GM21529 (cell line): ENCODE data around the gene PISD.
A peak's percentile ranks its signal among the peaks of the same experiment; 100 is the strongest.

Experiments used
- ATAC-seq: cut with Tn5 transposase; IDR thresholded peaks from one replicate; pipeline ENCODE4 v1.9.1; 2021; ENCODE audit not compliant: unreplicated experiment

Gene PISD

DNA sequence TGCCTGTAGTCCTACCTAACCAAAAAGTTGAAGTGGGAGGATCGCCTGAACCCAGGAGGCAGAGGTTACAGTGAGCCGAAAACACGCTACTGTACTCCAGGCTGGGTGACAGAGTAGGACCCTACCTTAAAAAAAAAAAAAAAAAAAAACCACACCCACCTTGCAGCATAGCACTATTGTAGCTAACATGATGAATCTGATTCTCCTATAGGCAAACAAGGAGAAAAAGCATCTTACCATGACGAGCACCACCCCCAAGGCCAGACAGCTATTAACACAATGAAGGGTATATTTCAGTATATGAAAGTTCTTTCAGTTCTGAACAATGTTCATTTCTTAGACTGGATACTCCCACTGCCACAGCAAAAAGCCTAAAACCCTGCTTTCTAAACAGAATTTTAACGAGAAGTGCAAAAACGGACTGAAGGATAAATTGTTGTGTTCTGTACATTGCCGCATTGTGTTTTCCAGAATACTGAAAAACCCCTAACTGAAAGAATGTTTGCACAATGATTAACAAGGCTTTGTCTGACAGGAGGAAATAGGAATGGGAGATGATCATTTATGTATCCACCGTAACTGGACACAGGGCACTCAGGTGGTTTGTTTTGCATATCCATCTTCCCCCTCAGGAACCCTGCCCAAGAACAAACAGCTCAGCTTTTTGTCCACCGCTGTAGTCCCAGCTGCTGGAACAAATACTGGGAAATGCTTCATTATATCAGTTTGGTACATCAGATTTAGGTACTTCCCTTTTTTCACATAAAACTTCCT, 8.9 kb downstream of the PISD start:
- ATAC-seq = no peak

DNA sequence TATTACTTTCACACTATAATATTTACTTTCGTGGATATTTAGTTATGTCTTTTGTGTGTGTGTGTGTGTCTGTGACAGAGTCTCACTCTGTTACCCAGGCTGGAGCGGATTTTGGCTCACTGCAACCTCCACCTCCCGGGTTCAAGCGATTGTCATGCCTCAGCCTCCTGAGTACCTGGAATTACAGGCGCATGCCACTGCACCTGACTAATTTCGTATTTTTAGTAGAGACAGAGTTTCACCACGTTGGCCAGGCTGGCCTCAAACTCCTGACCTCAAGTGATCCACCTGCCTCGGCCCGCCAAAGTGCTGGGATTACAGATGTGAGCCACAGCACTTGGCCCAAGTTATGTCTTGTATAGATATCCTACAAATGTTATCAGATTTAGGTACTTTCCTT, 9.9 kb downstream of the PISD start:
- no peak for ATAC-seq

- no peak for ATAC-seq
These were observed 10.4 kb downstream of the PISD start for GRCh38 chr22:31651664-31652063.

GRCh38 chr22:31650391-31650790, 11.6 kb downstream of the PISD start:
- no peak for ATAC-seq

GRCh38 chr22:31647523-31648320, 14.3 kb downstream of the PISD start:
- no peak for ATAC-seq

DNA sequence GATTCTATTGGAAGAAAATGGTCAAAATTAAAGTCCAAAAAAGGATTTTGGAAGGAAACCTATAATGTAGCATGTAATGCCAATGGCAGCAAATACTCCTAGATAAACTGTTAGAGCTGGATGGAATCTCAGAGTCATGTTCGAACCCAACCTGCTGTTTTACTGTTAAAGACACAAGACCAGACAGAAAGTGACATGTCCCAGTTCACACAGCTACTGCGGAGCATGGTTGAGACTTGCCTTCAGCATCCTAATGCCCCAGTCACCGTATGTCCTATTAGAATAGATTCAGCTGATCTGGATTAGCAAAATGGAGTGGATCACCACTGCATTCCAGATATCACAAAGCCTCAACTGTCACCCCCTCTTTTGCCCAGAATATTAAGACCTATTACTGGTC, 14.9 kb downstream of the PISD start:
- no peak for ATAC-seq

DNA sequence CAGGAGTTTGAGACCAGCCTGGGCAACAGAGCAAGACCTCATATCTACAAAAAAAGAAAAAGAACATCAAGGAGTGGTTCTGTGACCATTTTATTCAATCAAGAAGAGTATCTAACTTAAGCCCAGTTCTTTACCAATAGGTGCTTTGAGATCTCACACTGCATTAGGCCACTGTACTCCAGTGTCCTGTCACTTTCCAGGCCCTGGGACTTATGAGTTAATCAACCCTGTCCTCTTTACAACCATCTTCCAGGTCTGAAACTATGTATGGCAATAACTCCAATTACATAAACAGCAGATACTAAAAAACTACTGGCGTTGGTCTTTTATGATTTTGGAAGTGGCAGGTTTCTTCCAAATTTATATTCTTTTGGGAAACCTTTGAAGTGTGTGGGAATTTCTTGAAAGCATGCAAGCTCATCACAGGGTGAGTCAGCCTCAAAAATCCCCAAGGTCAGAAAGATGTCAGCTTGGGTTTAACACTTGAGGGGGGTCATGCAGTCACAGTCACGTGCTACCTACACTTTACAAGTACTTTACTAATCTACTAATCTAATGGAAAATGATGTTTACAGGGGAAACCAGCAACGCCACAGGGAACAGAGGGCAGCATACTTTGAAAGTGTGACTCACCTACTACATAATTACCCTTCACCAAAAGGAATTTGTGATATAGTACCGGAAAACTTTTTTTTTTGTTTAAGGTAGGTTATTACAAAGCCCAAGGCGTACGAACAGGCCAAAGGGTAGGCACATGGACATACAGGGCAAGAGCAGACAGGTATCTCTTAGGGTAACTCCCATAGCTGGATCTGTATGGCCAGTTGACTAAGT, 15.6 kb downstream of the PISD start:
- peak; percentile 45 for ATAC-seq

DNA sequence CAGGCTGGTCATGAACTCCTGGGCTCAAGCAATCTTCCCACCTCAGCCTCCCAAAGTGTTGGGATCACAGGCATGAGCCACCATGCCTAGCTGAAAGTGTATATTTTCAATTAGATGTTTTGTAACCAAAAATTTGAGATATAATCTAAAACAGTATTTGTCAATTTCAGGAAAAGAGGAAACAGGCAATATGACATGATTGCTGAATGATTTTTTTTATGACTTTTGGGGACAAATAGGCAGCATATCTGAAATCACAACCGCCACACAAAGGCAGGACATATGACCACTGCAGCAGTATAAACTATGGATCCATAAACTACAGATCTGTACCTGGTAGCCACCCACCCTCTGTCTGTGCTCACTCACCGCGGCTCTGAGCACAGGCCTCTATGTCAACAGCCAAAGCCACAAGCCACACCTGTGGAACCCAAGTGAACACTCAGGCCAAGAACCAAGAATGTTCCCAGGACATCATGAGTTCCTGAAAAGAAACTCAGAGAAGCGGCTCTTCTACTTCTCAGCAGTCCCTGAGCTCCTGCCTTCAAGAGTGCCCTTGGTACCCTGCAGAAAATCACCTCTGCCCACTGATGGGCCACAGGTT, 22.5 kb downstream of the PISD start:
- no peak for ATAC-seq

DNA sequence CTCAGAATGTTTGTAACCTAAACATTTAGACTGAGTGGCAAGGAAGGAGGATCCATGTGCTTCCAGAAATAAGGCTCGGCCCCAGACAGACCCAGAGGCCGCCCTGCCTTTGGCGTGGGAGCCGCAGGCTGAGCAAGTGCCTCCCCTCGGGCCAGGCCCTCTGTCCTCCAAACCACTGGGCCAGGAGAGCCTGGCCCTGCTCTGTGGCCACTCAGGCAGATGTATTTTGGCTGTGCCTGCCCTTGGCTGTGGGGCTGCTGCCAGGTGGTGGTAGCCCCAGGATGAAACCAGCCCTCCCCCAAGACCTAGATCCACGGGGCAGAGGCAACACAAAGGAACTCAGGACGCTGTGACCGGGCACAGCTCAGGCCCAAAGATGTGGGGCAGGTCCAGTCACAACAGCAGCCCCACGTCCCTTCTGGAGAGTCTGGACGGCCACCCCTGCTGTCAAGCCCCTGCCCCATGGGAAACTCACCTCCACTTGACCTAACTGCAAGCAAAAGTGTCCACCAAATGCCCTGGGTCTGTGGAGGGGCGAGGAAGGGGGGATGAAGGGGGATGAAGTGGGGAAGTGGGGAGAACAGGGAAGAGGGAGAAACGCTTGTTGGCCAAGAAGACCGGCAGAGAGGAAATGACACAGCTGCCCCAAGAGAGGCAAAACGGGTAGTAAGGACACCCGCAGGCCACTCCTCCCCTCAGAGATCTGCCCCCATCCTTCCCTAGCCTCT, 24.0 kb downstream of the PISD start:
- no peak for ATAC-seq

- peak; percentile 53 for ATAC-seq
These were observed 24.5 kb downstream of the PISD start for GRCh38 chr22:31637447-31637890.

- ATAC-seq = no peak
These were observed 26.2 kb downstream of the PISD start for GRCh38 chr22:31635638-31636306.

DNA sequence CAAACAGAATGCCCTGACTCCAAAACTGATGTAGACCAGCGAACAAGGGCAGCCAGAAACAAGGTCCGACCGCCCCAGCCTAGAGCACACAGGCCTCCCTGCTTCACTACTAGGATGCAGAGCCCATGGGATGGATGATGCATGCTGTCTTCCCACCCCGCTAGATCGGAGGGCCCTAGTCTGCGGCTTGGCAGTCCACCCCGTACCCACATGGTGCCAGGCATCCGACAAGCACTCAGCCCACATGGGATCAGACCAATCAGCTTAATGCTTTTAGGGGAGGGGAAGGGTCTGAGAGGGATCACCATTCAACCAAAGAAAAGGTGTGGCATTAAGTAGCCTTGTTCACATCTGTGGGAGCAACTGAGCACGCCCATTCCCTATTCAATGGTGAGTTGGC, 30.6 kb downstream of the PISD start:
- ATAC-seq = no peak

GRCh38 chr22:31630331-31631329, 31.4 kb downstream of the PISD start:
- peak; percentile 51 for ATAC-seq

DNA sequence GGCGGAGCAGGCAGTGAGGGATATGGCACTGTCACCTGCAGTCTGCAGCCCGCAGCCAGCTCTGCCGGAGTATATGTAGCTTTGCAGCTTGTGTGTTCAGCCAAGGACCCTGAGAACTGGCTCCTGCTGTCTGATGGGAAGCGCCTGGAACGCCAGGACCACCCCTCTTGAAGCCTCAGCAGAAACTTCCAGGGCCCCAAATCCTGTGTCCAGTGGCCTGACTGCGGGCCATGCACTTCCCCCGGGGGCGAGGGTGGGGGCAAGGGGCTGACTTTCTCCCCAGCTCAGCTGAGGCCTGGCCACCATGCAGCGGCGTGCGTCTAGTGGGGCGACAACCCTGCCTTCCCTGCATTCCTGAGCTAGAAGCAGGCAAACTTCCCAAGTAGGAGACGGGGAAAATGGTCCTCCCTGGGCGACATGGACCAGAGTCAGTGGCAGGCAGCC, 32.3 kb downstream of the PISD start:
- no peak for ATAC-seq

DNA sequence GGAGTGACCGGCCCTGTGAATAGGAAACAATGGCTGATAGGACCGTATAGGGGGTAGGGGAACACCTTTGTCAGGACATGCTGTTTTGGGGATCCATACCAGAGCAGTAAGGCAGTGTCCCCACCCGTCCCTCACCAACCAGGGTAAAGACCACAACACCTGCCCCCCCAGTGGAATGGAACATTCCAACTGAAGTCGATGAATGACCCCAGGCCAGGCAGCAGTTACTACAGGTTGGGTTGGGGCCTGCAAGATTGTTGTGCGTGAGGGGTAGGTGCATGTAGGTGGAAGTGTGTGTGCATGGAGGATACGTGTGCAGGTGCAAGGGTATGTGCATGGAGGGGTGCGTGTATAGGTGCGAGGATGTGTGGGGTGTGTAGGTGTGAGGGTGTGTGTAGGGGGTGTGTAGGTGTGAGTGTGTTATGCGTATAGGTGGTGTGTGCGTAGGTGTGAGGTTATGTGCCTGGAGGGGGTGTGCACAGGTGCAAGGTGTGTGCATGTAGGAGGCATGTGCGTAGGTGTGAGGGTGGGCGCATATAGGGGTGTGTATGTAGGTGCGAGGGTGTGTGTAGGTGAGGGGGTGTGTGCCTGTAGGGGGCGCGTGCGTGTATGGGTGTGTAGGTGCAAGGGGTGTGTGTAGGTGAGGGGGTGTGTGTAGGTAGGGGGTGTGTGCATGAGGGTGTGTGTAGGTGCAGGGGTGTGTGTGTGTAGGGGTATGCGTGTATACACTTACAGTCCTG, 32.9 kb downstream of the PISD start:
- no peak for ATAC-seq

- no peak for ATAC-seq
These were observed 33.7 kb downstream of the PISD start for GRCh38 chr22:31628362-31628761.

- no peak for ATAC-seq
These were observed 34.7 kb downstream of the PISD start for GRCh38 chr22:31627223-31627731.
